GM19043 (cell line): ENCODE data around the gene PNPLA3.
"Not testable (repeated sequence)": the region's sequence is repeated elsewhere in the genome, so short reads cannot be mapped to it uniquely, and the experiment has no call there.

Experiments used
- ATAC-seq: cut with Tn5 transposase; IDR thresholded peaks from one replicate; pipeline ENCODE4 v1.9.1; 2021; ENCODE audit warnings: low read depth; ENCODE audit not compliant: unreplicated experiment

PNPLA3 gene

DNA sequence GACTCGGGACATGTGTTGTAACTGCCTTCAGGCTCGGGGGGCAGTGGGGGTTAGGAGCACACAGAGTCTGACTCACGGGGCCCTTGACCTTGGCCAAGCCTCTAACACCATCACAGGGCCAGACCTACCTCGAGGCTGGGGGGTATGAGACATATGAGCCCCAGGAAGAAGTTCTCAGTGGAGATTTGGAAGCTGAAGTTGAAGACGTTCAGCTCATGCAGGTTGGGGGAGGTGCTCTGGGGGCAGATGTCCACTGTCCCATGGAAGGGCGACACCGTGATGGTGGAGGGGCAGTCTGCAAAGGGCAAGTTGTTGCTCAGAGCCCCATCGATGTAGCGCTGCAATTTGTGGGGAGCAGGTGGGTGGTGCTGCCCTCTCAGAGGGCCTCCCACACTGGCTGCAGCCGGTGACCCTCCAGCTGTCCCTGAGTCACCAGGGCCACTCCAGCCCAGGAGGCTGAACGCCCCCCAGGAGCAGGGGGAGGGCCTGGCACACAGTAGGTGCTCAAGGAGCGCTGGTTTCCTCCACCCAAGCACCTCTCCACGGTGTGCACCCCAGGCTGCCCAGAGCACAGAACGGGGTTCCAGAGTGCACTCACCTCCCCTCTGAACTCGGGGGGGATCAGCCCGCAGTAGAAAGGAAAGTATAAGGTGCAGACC is 34.3 kb upstream of the PNPLA3 start:
- ATAC-seq, result no peak

GRCh38 chr22:43889860-43890253 is 33.7 kb upstream of the PNPLA3 start:
- no peak for ATAC-seq

GRCh38 chr22:43890901-43891331 is 32.7 kb upstream of the PNPLA3 start:
- ATAC-seq, result no peak

DNA sequence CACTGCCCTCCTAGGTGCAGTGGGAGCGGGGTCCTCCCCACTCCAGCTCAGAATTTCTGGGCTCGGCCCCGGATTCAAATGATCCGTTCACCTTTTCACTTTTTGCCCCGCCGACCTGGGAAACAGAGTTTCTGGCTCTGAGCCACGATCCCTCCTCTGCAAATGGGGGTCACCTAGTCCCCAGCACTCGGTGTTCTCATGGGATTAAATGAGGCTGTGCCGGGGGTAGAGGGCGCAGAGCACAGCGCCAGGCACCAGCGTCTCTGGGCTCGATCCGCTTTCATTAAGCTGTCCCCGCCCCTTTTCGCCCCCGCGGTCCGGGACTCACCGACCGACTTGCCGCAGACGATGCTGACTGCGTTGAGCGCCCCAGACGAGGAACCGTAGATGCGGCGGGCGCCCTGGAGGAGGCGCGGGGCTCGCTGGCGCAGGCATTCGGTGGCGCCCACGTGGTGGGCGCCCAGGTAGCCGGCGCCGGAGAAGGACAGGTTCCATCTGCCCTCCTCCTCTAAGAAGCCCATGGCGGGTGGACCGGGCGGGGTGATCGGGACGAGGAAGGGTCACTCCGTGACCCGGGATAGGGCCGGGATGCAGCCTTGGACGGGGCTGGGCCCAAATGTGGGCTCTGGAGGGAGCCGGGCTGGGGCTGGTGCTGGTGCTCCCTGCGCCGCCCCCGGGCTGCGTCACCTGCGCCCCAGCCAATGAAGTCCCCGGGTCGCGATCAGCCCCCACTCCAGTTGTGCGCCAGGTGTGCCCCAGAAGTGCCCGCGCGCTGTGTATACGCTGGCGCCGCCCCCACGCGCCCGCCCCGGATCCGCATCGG is 32.0 kb upstream of the PNPLA3 start, which contains the start of gene PNPLA5:
TSS of gene PNPLA5 (minus strand) at position 654 of the 823 bp plus-strand sequence. CDS start at position 521, 133 bp downstream.
- no peak for ATAC-seq

GRCh38 chr22:43892183-43892894 is 31.3 kb upstream of the PNPLA3 start:
- no peak for ATAC-seq

DNA sequence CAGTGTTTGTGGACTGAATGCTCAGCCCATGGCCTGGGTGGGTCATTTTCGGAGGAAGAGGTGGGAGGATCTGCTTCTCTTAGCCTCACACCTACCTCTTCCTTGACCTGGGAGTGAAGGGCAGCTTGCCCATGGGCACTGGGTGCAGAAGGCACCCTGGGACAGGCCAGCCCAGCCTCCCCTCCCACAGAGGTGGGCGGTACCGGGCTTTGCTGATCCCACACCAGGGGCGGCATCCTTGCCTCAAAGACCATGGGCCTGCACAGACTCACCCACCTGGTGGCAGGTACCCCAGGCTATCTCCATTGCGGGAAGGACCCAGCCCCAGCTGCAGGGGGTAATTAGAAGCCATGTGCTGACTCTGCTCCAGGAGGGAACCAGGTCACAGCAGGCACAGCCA is 30.3 kb upstream of the PNPLA3 start:
- ATAC-seq, result no peak

GRCh38 chr22:43894122-43894521 is 29.5 kb upstream of the PNPLA3 start:
- ATAC-seq, result no peak

- no peak for ATAC-seq
Observed at GRCh38 chr22:43895986-43896645, 27.5 kb upstream of the PNPLA3 start.

DNA sequence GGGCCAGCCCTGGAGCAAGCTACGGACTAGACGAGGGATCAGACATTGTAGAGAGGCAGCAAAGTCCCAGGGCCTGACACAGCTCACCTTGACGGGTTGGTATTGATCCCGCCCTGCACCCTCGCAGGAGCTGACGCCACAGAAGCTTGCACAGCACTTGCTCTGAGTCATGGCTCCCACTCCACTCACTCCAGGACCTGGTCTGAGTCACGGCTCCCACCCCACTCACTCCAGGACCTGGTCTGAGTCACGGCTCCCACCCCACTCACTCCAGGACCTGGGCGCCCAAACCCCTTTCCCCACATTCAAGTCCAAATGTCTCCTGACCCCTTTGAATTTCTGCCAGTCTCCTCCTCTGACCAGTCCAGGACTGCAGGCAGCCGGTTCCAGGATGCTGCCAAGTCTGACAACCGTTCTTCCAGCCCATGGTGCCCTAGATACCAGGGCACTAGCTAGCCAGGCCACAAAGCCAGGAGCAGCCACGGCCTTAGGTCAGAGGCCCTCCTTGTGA is 25.8 kb upstream of the PNPLA3 start:
- no peak for ATAC-seq

DNA sequence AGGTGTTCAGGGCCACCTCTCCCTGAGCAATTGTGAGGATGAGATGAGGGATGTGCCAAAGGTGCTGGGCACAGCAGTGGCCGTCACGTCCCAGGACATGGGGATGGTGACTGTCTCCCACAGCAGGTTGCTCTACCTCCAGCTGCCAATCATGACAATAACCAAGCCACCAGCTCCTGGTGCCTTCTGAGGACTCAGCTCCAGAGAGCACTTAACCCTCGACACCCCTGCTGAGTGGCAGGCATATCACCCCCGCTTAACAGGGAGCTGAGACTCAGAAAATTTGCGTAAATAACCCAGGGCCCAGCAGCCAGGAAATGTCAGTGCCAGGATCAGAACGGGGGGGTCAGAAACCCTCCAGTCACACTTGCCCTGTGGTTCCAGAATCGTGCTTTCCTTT is 23.4 kb upstream of the PNPLA3 start:
- ATAC-seq, result no peak

DNA sequence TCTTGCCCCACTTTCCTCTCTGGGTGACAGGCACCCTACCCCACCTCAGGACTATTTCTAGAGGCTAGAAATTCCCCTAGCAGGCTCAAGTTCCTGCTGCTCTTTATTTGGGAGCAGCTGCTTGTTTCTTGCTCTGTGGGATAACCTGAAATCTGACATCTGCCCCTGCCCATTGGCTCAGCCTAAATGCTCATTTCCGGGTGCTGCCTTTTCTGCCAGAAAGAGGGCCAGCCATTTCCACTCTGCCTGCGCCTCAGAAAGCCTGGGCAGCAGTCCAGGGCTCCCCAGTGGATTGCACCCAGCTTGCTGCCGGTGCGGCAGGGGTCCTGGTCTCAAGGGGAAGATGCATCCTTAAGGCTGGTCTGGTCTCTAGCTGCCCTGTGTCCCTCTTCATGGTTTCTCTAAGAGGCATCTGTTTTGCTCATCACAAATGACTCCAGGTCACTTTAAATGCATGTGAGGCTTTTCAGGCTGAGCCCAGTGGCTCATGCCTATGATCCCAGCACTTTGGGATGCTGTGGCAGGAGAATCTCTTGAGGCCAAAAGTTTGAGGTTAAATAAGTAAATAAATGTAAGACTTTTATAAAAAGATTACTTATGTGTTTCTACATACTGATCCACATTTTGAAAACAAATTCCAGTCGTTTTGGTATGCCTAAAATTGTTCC is 21.5 kb upstream of the PNPLA3 start:
- no peak for ATAC-seq

GRCh38 chr22:43903033-43903432 is 20.6 kb upstream of the PNPLA3 start:
- not testable (repeated sequence) for ATAC-seq

- not testable (repeated sequence) for ATAC-seq
Observed at GRCh38 chr22:43904412-43904811, 19.2 kb upstream of the PNPLA3 start.

- ATAC-seq, result no peak
Observed at GRCh38 chr22:43905681-43906080, 17.9 kb upstream of the PNPLA3 start.

DNA sequence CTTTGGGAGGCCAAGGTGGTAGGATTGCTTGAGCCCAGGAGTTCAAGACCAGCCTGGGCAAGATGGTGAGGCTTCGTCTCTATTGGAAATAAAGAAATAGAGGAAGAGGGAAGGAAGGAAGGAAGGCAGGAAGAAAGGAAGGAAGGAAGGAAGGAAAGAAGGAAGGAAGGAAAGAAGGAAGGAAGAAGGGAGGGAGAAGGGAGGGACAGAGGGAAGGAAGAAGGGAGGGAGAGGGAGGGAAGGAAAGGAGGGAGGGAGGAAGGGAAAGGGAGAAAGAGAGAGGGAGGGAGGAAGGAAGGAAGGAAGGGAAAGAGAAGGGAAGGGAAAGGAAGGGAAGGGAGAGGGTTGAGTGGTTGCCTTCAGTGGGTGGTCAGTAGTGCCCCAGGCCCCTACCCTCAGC is 13.9 kb upstream of the PNPLA3 start:
- ATAC-seq, result no peak

DNA sequence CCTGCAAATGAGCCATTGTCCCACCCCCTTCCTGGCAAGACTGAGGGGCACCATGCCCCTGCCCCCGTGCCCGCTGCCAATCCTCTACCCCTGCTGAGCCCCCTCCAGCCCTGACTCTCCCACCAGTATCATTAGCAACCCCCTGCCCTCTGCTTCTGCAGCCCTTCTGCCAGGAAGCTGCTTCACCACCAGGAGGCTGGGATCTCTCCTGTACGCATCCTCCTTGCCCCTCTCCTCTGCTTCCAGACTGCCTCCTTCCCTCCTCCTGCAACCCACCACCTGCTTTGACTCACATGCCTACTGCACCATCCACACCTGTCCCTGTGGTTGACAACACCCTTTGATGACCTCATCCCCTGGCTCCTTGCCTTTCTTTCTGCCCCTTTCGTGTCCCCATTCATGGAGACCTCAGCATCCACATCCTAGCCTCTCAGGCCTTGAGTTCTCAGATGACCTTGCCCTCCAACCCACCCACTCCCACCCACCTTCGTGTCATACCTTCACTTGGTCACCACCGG is 13.4 kb upstream of the PNPLA3 start:
- ATAC-seq, result no peak

GRCh38 chr22:43911351-43911750 is 12.3 kb upstream of the PNPLA3 start:
- no peak for ATAC-seq

DNA sequence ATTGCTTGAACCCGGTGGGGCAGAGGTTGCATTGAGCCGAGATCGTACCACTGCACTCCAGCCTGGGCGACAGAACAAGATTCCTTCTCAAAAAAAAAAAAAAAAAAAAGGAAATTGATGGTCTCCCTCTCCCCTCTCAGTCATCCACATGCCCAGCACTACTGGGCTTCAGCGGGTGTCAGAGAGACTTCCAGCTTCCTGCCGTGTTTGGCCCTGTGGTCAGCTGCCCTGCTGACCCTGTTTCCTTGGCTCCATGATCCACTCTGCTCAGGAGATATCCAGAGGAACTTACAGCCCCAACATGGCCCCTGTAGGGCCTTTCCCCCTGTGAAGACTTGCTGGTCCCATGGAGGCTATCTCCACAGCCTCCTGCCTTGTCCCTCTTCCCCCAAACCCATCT is 6.1 kb upstream of the PNPLA3 start:
- no peak for ATAC-seq

- no peak for ATAC-seq
Observed at GRCh38 chr22:43919106-43919973, 4.3 kb upstream of the PNPLA3 start.
